Activated T-helper 9 cell treated with anti-CD3 and anti-CD28 coated beads, Interleukin-2, amount 50 U/mL, for 16 hours (primary cell): ENCODE results near the gene RTL5.

ENCODE experiments used
- DNase-seq: peaks from one replicate; pipeline ENCODE4 v3.0.0-alpha.2; 2020; ENCODE audit warnings: low read depth

Gene RTL5

GRCh38 chrX:72129661-72130060 lies 2.1 kb downstream of the RTL5 start:
- no peak for DNase-seq

DNA sequence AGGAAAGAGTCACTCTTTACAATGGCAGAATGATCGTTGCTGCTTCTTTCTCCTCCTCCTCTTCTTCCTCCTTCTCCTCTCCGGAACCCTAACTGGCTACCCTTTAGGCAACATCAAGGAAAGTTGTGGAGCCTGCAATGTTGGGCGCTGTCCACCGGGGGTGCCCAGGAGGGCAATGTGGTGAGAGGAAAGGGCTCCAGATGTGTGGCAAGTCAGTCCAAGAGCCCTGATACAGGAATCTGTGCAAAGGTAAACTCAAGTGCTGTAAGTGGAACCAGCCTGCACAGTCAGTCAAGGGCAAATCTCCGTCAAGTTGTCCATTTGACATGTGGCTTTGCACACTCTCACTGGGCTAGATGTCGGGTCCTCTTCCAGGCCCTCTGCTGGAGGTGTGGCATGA lies 2.8 kb downstream of the RTL5 start:
- no peak for DNase-seq

GRCh38 chrX:72128183-72128834 lies 3.4 kb downstream of the RTL5 start:
- DNase-seq, result no peak

DNA sequence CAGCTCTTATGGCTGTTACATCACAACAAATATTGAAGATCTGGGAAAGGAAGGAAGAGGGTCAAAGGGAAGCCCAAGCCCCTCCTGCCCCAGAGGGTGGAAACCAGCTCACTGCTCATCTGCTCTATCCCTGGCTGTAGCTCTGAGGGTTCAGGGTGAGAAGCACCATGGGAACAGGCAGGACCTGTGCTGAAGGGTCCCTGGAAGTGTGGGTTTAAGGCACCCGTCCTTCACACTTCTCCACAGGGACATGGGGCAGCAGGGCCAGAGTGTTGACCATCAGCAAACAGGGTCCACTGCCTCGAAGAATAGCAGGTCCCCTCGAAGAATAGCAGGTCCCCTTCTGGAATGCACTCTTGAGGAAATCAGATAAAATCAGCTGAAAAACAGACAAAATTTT lies 4.4 kb downstream of the RTL5 start:
- no peak for DNase-seq

- peak; percentile 71 for DNase-seq
Measured at GRCh38 chrX:72126539-72127140, 5.1 kb downstream of the RTL5 start.

DNA sequence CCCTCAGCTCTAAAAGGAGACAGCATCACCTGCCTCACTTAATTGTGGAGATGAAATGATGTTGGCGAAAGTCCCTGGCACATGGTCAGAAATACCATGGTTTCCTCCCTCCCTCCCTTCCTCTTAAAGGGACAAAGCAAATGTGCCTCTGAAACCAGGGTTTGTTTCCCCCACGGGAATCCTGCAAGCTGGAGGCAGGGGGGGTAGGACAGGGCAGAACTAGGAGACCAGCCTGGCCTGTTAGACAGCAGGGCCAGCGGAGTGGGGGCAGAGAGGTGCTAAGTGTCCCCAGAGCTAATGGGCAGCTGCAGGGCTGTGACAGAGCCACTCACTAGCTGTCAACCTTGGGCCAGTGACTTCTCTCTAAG lies 5.7 kb downstream of the RTL5 start:
- DNase-seq, result no peak

GRCh38 chrX:72125331-72126047 lies 6.2 kb downstream of the RTL5 start:
- no peak for DNase-seq

DNA sequence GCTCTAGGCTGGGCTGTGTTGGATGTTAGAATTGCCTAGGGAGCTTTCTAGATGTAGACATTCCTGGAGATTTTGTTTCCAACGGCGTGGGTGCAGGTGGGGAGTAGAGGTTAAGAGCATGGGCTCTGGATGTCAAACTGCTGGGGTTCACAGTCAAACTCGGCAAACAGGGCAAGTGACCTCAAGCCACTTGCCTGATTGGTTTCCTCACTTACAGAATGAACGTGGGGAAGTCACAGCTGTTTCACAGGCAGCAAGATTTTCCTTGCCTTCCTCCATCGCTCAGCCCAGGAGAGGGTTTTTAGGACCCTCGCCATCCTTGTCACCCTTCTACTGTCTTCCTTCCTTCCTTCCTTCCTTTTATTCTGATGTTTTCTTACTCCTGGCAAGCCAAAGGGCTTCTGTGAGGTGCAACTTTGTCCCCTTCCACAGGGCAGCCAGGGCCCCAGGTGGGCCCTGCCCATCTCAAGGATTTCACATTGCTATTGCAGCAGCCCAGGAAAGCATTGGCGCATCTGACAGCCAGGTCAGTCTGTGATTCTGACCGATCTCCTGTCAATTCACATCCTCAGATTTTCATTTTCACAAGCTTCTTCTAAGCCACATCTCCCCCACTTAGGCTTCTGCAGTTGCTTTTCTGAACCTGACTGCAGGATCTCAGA lies 7.0 kb downstream of the RTL5 start:
- no peak for DNase-seq

GRCh38 chrX:72123471-72124185 lies 8.1 kb downstream of the RTL5 start:
- DNase-seq, result no peak

DNA sequence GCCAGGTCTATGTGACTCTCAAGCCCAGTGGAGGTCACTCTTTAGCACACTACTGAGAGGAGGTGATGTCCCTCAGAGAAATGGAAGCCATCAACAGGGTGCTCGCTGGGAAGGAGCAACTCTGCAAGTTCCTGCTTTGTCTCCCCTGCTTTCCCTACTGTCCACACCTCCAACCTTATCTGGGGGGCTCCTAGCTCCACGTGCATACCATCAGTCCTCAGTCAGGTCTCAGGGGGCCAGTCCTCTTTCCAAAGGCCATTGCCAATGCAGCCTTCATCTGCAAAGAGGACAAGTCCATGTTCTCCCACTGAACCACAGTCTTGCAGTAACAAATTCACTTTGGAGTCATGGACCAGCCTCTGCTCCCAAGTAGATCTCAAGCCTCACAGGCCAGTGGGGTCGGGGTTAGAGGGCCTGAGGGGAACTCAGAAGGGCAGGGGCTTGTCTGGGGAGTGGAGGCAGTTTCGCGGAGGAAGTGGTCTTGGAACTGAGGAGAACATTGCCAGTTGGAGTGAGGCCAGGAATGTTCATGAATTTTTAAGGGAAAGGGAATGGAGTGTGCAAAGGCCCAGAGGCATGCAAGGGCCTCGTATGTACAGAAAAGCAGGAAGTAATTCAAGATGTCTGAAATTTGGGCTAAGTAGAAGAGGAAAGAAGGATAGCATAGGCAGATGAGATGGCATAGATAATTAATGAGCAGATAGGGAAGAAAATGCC lies 8.9 kb downstream of the RTL5 start:
- no peak for DNase-seq

DNA sequence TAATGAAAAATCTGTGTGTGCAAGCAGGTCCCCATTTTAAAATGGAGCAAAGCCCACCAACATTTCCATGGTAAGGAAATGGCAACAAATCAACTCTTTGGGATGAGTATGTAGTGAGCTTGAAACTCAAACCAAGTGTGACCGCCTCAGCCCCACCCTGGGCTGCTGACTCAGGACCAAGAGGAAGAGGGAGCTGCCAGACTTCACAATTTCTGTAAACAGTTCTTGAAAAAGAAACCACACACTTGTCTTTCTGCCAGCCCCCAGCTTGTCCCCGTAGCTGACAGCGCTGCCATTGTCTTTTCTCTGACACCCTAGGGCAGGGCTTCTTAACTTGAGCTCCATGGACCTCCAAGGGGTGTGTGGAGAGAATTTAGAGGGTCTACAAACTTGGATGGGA lies 10.3 kb downstream of the RTL5 start:
- peak; percentile 26 for DNase-seq

DNA sequence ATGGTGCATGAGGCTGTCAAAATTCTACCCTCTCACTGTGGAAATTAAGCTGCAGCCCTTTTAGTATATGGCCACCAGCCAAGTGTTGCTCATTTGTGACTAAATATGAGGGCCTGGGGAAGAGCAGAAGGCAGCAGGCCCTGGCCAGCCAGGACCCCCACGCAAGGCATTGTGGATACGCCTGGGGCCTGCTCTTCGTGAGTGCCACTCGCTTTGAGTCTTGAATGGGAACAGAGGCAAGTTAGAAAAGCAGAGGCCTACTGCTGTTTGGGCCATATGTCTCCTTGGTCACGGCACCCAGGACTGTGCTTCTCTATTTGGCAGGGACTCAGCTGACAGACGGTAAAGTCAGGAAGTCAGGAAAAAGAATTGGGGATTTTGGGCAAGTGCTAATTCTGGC lies 10.9 kb downstream of the RTL5 start:
- no peak for DNase-seq

DNA sequence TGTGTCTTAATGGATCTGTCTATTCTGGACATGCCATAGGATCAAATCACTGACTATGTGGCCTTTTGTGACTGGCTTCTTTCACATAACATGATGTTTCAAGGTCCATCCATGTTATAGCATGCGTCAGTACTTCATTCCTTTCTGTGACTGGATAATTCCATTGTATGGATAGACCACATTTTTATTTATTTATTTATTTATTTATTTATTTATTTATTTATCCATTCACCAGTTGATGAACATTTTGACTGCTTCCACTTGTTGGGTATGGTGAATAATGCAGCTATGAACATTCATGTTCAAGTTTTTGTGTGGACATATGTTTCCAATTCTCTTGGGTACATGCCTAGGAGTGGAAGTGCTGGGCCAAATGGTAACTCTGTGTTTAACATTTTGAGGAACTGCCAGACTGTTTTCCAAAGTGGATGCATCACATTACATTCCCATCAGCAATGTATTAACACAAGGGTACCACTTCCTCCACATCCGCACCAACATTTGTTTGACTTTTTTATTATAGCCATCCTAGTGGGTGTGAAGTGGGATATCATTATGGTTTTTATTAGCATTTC lies 14.0 kb downstream of the RTL5 start:
- no peak for DNase-seq

- no peak for DNase-seq
Measured at GRCh38 chrX:72115380-72115779, 16.3 kb downstream of the RTL5 start.

DNA sequence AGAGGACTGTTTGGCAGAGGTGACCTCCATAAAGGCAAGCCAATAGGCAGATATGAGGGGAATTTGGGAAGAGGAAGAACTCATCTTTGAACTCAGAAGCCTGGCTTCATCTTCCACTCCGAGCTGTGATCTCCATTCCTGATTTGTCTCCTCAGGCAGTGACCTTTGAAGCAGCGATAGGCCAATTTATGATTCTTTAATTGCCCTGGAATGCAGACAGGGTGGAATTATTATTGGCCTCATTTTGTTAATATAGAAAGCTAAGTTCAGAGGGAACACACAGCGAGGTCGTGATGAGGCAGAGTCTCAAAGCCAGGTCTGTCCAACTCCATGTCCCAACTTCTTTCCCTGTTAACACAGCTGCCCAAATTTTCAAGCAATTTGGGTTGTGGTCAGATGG lies 16.9 kb downstream of the RTL5 start:
- DNase-seq, result no peak

- DNase-seq, result no peak
Measured at GRCh38 chrX:72114306-72114705, 17.4 kb downstream of the RTL5 start.

DNA sequence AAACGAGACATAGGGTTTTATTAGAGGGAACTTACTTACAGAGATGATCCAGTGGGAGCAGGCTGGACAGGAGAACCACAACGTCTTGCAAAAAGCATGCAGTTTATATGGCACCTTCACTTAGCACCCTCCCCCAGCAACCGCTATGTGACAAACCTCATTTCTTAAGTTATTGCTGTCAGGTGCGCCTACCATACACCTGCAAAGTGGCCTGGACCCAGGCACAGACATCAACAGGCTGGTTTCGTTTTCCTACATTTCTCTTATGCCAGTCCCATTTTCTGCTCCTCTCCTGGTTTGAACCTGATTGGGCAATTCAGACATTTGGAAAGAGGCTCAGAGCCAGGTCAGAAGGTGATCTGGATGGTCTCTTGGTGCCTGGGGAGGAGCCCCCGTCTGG lies 18.3 kb downstream of the RTL5 start:
- DNase-seq, result no peak

DNA sequence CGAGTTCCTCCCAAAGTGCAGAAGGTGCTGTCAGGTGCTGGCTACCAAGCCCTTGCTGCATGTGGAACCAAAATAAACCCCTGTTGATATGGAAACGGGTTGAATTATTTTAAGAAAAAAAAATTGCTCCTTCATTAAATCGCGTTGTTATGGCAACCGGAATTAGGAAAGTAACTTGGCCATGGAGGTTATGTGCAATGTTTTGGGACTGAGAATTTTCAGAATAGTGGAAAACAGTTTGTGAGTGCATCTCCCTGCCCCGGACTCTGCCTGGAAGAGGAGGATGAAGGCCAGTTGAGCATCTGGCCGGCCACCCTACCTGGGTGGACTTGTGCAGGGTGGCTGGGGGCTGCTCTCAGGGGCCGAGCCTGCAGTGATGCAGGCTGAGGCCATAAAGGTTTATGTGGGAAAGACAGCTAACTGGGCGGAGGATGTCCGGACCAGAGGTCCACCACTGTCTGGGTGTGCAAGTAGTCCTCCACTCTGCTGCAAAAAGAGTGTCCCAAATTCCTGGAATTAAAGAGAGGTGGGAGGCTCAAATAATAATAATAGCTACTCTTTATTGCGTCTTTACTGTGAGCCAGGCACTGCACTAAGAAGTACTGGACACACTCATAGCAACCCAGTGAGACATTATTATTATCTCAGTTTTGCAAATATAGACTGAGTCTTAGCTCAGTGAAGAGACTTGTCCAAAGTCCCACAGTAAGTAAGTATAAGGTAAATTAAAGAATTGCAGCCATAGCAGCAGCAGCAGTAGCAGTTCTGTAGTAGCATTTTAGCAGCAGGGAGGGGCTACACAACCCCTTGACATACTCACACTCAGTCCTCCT lies 20.6 kb downstream of the RTL5 start:
- DNase-seq, result no peak

DNA sequence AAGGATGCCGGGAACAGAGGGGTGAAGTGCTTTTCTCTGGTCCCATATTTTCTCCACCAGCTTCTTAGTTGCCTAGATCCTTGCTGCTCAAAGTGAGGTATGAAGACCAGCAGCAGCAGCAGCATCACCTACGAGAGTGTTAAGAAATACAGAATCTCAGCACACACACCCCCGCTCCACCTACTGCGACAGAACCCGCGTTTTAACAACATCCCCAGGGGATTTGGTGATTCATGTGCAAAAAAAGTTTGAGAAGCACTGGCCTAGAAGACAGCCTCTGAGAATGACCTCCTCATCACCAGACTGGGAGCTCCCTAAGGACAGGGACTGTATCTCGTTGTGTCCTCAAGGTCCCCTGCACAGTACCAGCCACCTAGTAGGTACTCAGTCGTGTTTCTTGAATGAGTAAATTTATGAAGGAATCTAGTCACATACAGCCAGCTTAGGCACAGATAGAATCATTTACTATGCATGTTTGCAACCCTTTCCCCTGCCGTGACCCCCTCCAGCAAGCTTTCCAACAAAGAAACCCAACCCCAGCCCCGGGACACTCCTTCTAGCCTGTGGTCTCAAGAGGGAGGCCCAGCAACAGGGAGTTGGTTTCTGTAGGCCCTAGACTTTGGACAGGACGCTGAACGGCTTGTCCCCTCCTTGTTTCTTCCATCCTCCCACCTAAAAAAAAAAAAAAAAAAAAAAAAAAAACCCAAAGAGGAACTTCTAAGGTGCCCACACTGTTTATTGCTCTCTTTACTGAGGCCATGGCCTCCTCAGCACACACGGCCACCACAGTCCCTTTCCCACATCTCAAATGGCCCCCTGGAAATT lies 21.5 kb downstream of the RTL5 start:
- DNase-seq, result no peak

- DNase-seq, result no peak
Measured at GRCh38 chrX:72108666-72109065, 23.0 kb downstream of the RTL5 start.
